ENCODE results near the gene TENM4. TPM values are rescaled to one million over a fixed set of nuclear protein-coding genes. Genes with fewer than 3 reads are reported as not detected.

TENM4 gene
- total RNA-seq, 4 donors from 2014 or later, result 0.88 to 61.5 (median 4.0) TPM

GRCh38 chr11:79422866-79423265 lies 18.0 kb downstream of the TENM4 start:
- intact Hi-C loops (cut with DNase I; ENCODE audit: low total_unique reads), result no loop called here
- TF ChIP-seq CTCF (IDR thresholded peaks at IDR 0.05) (no peak), POLR2A (IDR thresholded peaks at IDR 0.05) (no peak)
- Histone ChIP-seq H3K27me3 (no peaks in the 10 kb centered on the region), H3K36me3 (no peaks in the 10 kb centered on the region), H3K27ac (no peak overlapping the region), H3K4me3 (no peak overlapping the region), H3K9me3 (no peaks in the 10 kb centered on the region), H3K4me1 (no peaks in the 10 kb centered on the region)
- DNase-seq, result no peak

- H3K9me3 ChIP-seq, result no peaks in the 10 kb centered on the region
- H3K4me3 ChIP-seq, result no peak overlapping the region
- intact Hi-C loops (cut with DNase I; ENCODE audit: low total_unique reads), result no loop called here
- H3K36me3 ChIP-seq, result no peaks in the 10 kb centered on the region
- no peaks in the 10 kb centered on the region for H3K4me1 ChIP-seq
- H3K27ac ChIP-seq, result no peak overlapping the region
- no peaks in the 10 kb centered on the region for H3K27me3 ChIP-seq
- no peak for DNase-seq
- TF ChIP-seq POLR2A (IDR thresholded peaks at IDR 0.05) (no peak), CTCF (IDR thresholded peaks at IDR 0.05) (no peak)
Measured at GRCh38 chr11:79421820-79422219, 19.0 kb downstream of the TENM4 start.

- TF ChIP-seq POLR2A (IDR thresholded peaks at IDR 0.05), result no peak
- no peak for TF ChIP-seq CTCF (IDR thresholded peaks at IDR 0.05)
- H3K27ac ChIP-seq, result no peak overlapping the region
- H3K9me3 ChIP-seq, result no peaks in the 10 kb centered on the region
- no peak for DNase-seq
- no peak overlapping the region for H3K4me3 ChIP-seq
- no peaks in the 10 kb centered on the region for H3K36me3 ChIP-seq
- H3K27me3 ChIP-seq, result no peaks in the 10 kb centered on the region
- no peaks in the 10 kb centered on the region for H3K4me1 ChIP-seq
- intact Hi-C loops (cut with DNase I; ENCODE audit: low total_unique reads), result no loop called here
Measured at GRCh38 chr11:79419120-79419519, 21.7 kb downstream of the TENM4 start.

- no peak for TF ChIP-seq POLR2A (IDR thresholded peaks at IDR 0.05)
- TF ChIP-seq CTCF (IDR thresholded peaks at IDR 0.05), result no peak
Measured at GRCh38 chr11:79418241-79418640, 22.6 kb downstream of the TENM4 start.

GRCh38 chr11:79417069-79417920 lies 23.5 kb downstream of the TENM4 start:
- intact Hi-C loops (cut with DNase I; ENCODE audit: low total_unique reads), result no loop called here
- H3K36me3 ChIP-seq, result no peaks in the 10 kb centered on the region

More at GRCh38 chr11:79418241-79418640, 22.6 kb downstream of the TENM4 start:
- Histone ChIP-seq H3K27ac (no peak overlapping the region), H3K4me1 (no peaks in the 10 kb centered on the region), H3K36me3 (no peaks in the 10 kb centered on the region), H3K4me3 (no peak overlapping the region), H3K27me3 (no peaks in the 10 kb centered on the region), H3K9me3 (no peaks in the 10 kb centered on the region)
- no peak for DNase-seq
- intact Hi-C loops (cut with DNase I; ENCODE audit: low total_unique reads), result no loop called here

More at GRCh38 chr11:79417069-79417920, 23.5 kb downstream of the TENM4 start:
- H3K27ac ChIP-seq, result no peak overlapping the region
- no peaks in the 10 kb centered on the region for H3K9me3 ChIP-seq
- H3K4me3 ChIP-seq, result no peak overlapping the region
- no peak for TF ChIP-seq POLR2A (IDR thresholded peaks at IDR 0.05)
- no peaks in the 10 kb centered on the region for H3K4me1 ChIP-seq
- H3K27me3 ChIP-seq, result no peaks in the 10 kb centered on the region
- no peak for DNase-seq

All from uterus (tissue), 4 donors.